Right atrium auricular region (tissue), 2 donors: ENCODE data around the gene TXNDC5. TPM values are rescaled to one million over a fixed set of nuclear protein-coding genes. Genes with fewer than 3 reads are reported as not detected.
"Not testable (repeated sequence)": the region's sequence is repeated elsewhere in the genome, so short reads cannot be mapped to it uniquely, and the experiment has no call there.

ENCODE experiments used
- DNase-seq: peaks from one replicate; pipeline ENCODE4 v3.0.0-alpha.2; 2019; ENCODE audit warnings: low spot score
- H3K27ac ChIP-seq, 2 donors: fragments of 200-600 bp; sonication (generic); 1 replicate in 1 of 2; 2 replicates in 1 of 2; pipeline ENCODE4 v1.5.1; 2016 to 2019
- H3K27me3 ChIP-seq, 2 donors: fragments of 200-600 bp; sonication (generic); one replicate each; pipeline versions ENCODE4 v1.5.1 to v1.6.0; 2017 to 2019
- H3K36me3 ChIP-seq: fragments of 200-600 bp; sonication (generic); one replicate; pipeline ENCODE4 v1.5.1; 2016
- H3K4me1 ChIP-seq, 2 donors: fragments of 200-600 bp; sonication (generic); one replicate each; pipeline versions ENCODE4 v1.5.1 to v1.6.0; 2017 to 2019
- H3K4me3 ChIP-seq, 2 donors: fragments of 200-600 bp; sonication (generic); 1 replicate in 1 of 2; 2 replicates in 1 of 2; pipeline ENCODE4 v1.5.1; 2017 to 2019; ENCODE audit warnings: mild to moderate bottlenecking in 1 of 2, moderate library complexity in 1 of 2
- H3K9me3 ChIP-seq, 2 donors: fragments of 200-600 bp; sonication (generic); one replicate each; pipeline ENCODE4 v1.5.1; 2019
- CTCF ChIP-seq, 2 donors: fragments of 200-600 bp; sonication (generic); IDR thresholded peaks; one replicate each; pipeline ENCODE4 v1.5.1; 2019; ENCODE audit warnings: antibody characterized with exemption in 2 of 2
- total RNA-seq, 2 donors: library from RNA; depleted of rRNA; stranded (reverse); fragments of >200 nt; gene quantifications; one replicate each; pipeline ENCODE4 v1.1.0, GENCODE V29; 2016

TXNDC5 gene
- total RNA-seq, 2 donors from 2014 or later: 71.3 to 82.0 TPM

GRCh38 chr6:7899889-7900213 is 10.7 kb downstream of the TXNDC5 start:
- Histone ChIP-seq H3K9me3 (no peaks in the 10 kb centered on the region), H3K4me1 (peaks cover 0 to 6% of the 10 kb centered on the region in 2 donors), H3K27me3 (no peaks in the 10 kb centered on the region), H3K36me3 (peaks cover 89% of the 10 kb centered on the region), H3K27ac (no peak overlapping the region), H3K4me3 (no peak overlapping the region)
- TF ChIP-seq CTCF (IDR thresholded peaks at IDR 0.05): no peak
- no peak for DNase-seq

- TF ChIP-seq CTCF (IDR thresholded peaks at IDR 0.05): peak in 1 of 2 donors; percentile 26
- no peaks in the 10 kb centered on the region for H3K4me1 ChIP-seq
- no peaks in the 10 kb centered on the region for H3K27me3 ChIP-seq
- peaks cover 90% of the 10 kb centered on the region for H3K36me3 ChIP-seq
- DNase-seq: no peak
- no peak overlapping the region for H3K4me3 ChIP-seq
- H3K9me3 ChIP-seq: no peaks in the 10 kb centered on the region
- no peak overlapping the region for H3K27ac ChIP-seq
These were observed 11.3 kb downstream of the TXNDC5 start for GRCh38 chr6:7899101-7899888.

- DNase-seq, H3K4me3 ChIP-seq, H3K4me1 ChIP-seq, H3K9me3 ChIP-seq, H3K27me3 ChIP-seq, H3K27ac ChIP-seq: not testable (repeated sequence)
- H3K36me3 ChIP-seq: peaks cover 90% of the 10 kb centered on the region
These were observed 12.4 kb downstream of the TXNDC5 start for GRCh38 chr6:7898193-7898586.

- H3K27ac ChIP-seq: no peak overlapping the region
- H3K4me1 ChIP-seq: no peaks in the 10 kb centered on the region
- peaks cover 89% of the 10 kb centered on the region for H3K36me3 ChIP-seq
- H3K9me3 ChIP-seq: no peaks in the 10 kb centered on the region
- H3K27me3 ChIP-seq: no peaks in the 10 kb centered on the region
- DNase-seq: no peak
- no peak overlapping the region for H3K4me3 ChIP-seq
- no peak for TF ChIP-seq CTCF (IDR thresholded peaks at IDR 0.05)
These were observed 13.0 kb downstream of the TXNDC5 start for GRCh38 chr6:7897461-7898192.

- no peak overlapping the region for H3K27ac ChIP-seq
- DNase-seq: no peak
- no peak overlapping the region for H3K4me3 ChIP-seq
- TF ChIP-seq CTCF (IDR thresholded peaks at IDR 0.05): no peak
- peaks cover 80% of the 10 kb centered on the region for H3K36me3 ChIP-seq
- peaks cover 0 to under 1% of the 10 kb centered on the region in 2 donors for H3K4me1 ChIP-seq
- no peaks in the 10 kb centered on the region for H3K9me3 ChIP-seq
- H3K27me3 ChIP-seq: no peaks in the 10 kb centered on the region
These were observed 14.1 kb downstream of the TXNDC5 start for GRCh38 chr6:7896465-7896987.

GRCh38 chr6:7895125-7895423 is 15.5 kb downstream of the TXNDC5 start:
- Histone ChIP-seq H3K4me3 (no peak overlapping the region), H3K9me3 (no peaks in the 10 kb centered on the region), H3K27me3 (no peaks in the 10 kb centered on the region), H3K4me1 (peaks cover 0 to 8% of the 10 kb centered on the region in 2 donors), H3K27ac (no peak overlapping the region), H3K36me3 (peaks cover 78% of the 10 kb centered on the region)
- DNase-seq: no peak
- no peak for TF ChIP-seq CTCF (IDR thresholded peaks at IDR 0.05)
